Measurements from ENCODE around the gene BUD13.
A peak's percentile ranks its signal among the peaks of the same experiment; 100 is the strongest.
"Not testable (repeated sequence)": the region's sequence is repeated elsewhere in the genome, so short reads cannot be mapped to it uniquely, and the experiment has no call there.

BUD13 gene

DNA sequence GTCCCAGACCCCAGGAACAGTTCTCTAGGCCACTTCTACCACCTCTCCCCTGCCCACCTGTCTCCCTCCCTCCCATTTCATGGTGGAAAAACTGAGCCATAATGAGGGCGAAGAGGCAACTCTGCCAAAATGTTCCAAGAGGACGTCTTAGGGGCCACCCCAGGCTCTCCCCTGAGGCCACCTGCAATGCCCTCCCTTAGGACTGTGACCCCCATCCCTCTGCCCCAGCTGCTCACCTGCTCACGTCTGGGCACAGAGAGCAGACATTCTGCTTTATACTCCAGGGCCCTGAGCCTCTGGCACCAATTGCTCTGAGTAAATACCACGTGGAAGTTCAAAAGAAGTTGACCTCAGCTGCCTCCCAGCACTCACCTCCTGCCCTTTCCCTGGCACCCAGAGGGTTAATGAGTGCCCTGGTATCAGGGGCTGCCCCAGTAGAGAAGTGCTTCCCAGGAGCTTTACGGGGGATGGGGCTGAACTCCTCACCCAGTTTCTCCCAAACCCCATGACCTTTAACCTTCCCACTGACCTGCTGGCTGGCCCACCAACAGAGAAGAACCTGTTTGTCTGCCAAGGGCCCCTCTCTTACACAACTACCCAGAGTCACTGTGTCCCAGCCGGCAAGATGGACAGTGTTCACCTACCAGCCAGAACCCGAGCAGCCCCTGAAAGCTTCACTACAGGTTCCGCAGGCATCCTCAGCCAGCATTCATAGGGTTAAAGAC is 19.5 kb upstream of the BUD13 start:
- no peak for DNase-seq (ENCODE audit: low spot score)

DNA sequence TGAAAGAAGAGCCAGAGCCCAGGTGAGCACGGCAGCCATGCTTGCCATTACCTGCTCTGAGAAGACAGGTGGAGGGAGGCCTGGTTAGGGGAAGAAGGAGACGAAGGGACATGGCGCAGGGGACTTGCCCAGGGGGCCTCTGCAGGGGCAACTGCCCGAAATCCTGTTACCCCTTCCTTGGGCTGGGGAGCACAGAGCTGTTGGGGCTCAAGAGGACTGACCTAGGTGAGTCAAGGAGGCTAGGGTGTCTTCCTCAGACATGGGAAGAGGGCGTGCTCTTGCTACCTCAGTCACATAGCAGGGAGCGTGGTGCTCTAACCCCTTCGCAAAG is 19.0 kb upstream of the BUD13 start, which contains the start of gene APOA5:
TSS of gene APOA5 (minus strand) at position 67 of the 331 bp plus-strand sequence. CDS start at position 48, 19 bp downstream.
- DNase-seq (ENCODE audit: low spot score): no peak

DNA sequence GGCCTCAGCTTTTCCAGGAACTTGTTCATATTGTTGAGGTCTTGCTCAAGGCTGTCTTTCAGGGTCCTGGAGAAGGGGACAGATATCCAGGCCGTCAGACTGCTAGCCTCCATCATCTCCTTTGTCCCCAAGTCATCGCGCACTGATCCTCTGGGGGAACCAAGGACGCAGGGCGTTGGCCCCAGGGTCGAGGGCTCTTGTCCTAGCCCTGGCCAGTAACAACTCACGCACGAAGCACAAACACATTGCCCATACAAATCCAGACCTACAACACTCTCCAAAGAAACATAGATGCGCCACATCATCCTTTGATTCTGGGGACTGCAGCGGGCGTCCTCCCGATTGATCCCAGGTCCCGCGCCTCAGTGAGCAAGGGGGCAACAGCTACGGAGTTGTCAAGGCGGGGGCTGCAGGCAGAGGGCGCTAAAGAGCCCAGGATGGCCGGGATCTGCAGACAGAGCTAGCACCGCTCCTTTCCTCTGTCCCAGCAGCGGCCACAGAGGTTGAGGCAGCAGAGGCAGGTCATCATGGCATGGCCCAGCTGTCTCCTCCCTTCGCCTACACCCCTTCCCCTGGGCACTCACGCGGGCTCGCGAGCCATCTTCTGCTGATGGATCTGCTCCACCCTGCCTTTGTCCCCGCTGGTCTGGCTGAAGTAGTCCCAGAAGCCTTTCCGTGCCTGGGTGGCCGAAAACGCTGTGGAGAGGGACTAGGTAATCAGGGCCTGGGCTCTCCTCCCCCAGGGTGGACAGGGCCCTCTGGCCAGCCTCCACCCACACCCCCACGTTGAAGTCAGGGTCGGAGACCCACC is 18.4 kb upstream of the BUD13 start:
- DNase-seq (ENCODE audit: low spot score): peak; percentile 64

- no peak for DNase-seq (ENCODE audit: low spot score)
Measured at GRCh38 chr11:116790167-116791001, 17.6 kb upstream of the BUD13 start.

GRCh38 chr11:116788975-116789374 is 16.2 kb upstream of the BUD13 start:
- no peak for DNase-seq (ENCODE audit: low spot score)

- DNase-seq (ENCODE audit: low spot score): no peak
Measured at GRCh38 chr11:116788534-116788933, 15.7 kb upstream of the BUD13 start.

GRCh38 chr11:116787786-116788486 is 15.1 kb upstream of the BUD13 start, which contains the start of gene ZPR1:
Gene ZPR1 (minus strand): TSS chr11:116788023. CDS start chr11:116787990, 33 bp downstream.
- DNase-seq (ENCODE audit: low spot score): peak; percentile 84

GRCh38 chr11:116787436-116787785 is 14.6 kb upstream of the BUD13 start:
- DNase-seq (ENCODE audit: low spot score): no peak

DNA sequence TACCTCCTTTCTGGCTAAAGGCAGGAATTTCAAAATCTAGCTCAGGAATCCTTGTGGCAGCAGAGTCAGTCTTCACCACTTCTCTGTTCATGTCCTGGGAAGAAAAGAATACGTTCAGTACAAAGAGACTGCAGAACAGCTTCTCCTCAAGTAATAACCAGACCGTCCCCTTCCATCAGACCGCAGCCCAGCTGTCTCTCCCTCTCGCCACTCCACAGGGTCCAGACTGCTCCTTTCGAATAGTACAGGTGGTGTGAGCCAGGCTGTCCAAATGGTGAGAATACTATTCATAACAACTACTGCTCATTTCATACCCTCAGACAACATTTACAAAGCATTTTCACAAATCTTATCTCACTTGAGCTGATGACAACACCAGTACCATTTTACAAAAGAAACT is 14.2 kb upstream of the BUD13 start:
- no peak for DNase-seq (ENCODE audit: low spot score)

DNA sequence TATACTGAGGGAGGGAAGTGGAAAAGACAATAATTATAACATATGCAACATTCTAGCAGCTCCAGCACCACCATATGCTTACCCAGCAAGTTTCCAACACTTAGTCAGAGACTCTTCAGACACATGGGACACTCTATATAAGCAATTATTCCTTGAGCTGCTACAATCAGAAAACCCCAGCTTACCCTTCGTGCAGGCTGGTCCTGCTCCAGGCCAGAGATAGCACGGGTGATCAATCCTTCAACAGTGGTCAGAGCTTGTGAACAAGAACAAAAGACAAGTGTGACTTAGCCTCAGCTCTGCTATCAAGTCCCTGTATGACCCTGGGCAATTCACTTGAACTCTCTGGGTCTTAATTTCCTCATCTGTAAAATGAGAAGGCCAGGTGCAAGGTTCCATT is 13.5 kb upstream of the BUD13 start:
- DNase-seq (ENCODE audit: low spot score): no peak

- no peak for DNase-seq (ENCODE audit: low spot score)
Measured at GRCh38 chr11:116782728-116783127, 9.9 kb upstream of the BUD13 start.

GRCh38 chr11:116778556-116778955 is 5.8 kb upstream of the BUD13 start:
- no peak for DNase-seq (ENCODE audit: low spot score)

DNA sequence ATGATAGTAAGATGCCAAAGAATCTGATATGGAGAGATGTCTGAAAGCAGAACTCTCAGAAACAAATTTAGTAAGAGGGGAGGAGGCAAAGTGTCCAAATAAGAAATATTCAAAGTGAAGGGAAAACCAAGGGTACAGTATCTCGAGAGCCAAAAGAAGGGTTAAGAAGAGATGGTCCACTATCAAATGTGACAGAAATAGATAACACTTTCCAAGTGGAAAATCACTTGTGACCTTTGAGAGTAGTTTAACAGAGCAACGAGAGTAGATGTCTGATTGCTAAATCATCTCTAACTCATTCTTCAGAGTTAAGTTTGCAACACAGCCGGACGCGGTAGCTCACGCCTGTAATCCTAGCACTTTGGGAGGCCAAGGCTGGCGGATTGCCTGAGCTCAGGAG is 4.3 kb upstream of the BUD13 start:
- no peak for DNase-seq (ENCODE audit: low spot score)

- no peak for DNase-seq (ENCODE audit: low spot score)
Measured at GRCh38 chr11:116776522-116776984, 3.8 kb upstream of the BUD13 start.

DNA sequence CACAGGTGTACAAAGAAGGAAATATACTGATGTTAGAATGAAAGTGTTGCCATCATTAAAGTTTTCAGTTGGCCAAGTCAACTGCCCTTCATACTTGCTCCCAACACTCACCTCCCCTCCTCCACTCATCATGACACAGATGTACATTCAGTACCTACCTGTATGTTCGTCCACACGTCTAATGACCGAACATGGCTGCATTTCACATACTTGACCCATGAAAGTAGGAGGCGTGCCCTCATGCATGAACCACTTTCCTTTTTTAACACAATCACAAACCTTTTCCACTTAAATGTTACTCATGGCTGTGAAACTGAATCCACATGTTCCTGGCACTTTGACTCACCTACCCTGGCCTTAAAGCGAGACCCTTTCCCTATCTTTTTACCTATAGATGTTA is 3.2 kb upstream of the BUD13 start:
- no peak for DNase-seq (ENCODE audit: low spot score)

DNA sequence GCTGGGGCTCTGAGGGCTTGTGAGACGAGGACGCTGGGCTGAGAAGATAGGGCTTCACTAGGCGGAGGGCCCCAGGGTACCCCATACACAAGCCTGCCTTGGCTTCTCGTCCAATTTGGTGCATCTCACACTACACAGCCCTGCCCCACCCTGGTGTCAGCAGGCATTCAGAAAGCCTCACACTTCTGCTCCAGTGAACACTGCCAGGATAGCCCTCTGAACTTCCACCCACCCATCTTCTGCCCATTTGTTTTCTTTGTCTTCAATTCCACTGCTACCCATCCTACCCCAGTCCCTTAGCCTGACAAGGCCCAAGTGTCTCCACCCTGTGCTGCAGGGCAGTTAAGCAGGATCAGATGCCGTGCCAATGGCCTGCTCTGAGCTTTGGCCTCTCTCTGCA is 1.9 kb upstream of the BUD13 start:
- DNase-seq (ENCODE audit: low spot score): no peak

GRCh38 chr11:116773203-116774097 is 663 bp upstream of the BUD13 start:
- no peak for DNase-seq (ENCODE audit: low spot score)

- no peak for DNase-seq (ENCODE audit: low spot score)
Measured at GRCh38 chr11:116771935-116772334, 852 bp downstream of the BUD13 start.

- DNase-seq (ENCODE audit: low spot score): no peak
Measured at GRCh38 chr11:116762132-116762531, 10.7 kb downstream of the BUD13 start.

DNA sequence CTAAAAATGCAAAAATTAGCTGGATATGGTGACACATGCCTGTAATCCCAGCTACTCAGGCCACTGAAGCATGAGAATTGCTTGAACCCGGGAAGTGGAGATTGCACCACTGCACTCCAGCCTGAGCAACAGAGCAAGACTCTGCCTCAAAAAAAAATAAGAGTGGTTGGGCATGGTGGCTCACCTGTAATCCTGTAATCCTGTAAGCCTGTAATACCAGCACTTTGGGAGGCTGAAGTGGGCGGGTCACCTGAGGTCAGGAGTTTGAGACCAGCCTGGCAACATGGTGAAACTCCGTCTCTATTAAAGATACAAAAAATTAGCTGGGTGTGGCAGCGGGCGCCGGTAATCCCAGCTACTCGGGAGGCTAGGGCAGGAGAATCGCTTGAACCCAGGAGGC is 16.7 kb downstream of the BUD13 start:
- DNase-seq (ENCODE audit: low spot score): not testable (repeated sequence)
